Neural cell (in vitro differentiated cells): ENCODE data around the gene NBDY. TPM values are rescaled to one million over a fixed set of nuclear protein-coding genes. Genes with fewer than 3 reads are reported as not detected.

ENCODE experiments used
- H2AFZ ChIP-seq: fragments of 200-600, 300-800 bp; sonication (generic), shearing (Covaris generic); 2 replicates; pipeline ENCODE4 v1.6.0; 2014; ENCODE audit warnings: low read depth, mild to moderate bottlenecking, antibody characterized with exemption, low read length, moderate library complexity
- H3F3A ChIP-seq: fragments of 200-600 bp; shearing (Covaris generic); 2 replicates; pipeline ENCODE4 v1.6.1; 2016; ENCODE audit warnings: mild to moderate bottlenecking, moderate library complexity, mixed read lengths, antibody characterized with exemption, low read length; ENCODE audit not compliant: insufficient read depth, poor library complexity, severe bottlenecking
- H3K27ac ChIP-seq: fragments of 200-600, 300-800 bp; sonication (generic), shearing (Covaris generic); 2 replicates; pipeline ENCODE4 v1.5.1; 2014; ENCODE audit warnings: mild to moderate bottlenecking, low read length, moderate library complexity
- H3K27me3 ChIP-seq: fragments of 300-800, 200-600 bp; sonication (generic), shearing (Covaris generic); 2 replicates; pipeline ENCODE4 v1.6.0; 2014; ENCODE audit warnings: mild to moderate bottlenecking, low read depth, low read length, moderate library complexity; ENCODE audit not compliant: insufficient read depth
- H3K36me3 ChIP-seq: fragments of 300-800, 200-600 bp; sonication (generic), shearing (Covaris generic); 2 replicates; pipeline ENCODE4 v1.5.1; 2014; ENCODE audit warnings: mild to moderate bottlenecking, antibody characterized with exemption, low read length, moderate library complexity; ENCODE audit not compliant: insufficient read depth
- H3K4me2 ChIP-seq: fragments of 300-800, 200-600 bp; sonication (generic), shearing (Covaris generic); 2 replicates; pipeline ENCODE4 v1.6.0; 2014; ENCODE audit warnings: mild to moderate bottlenecking, low read length
- H3K4me3 ChIP-seq: fragments of 300-800, 200-600 bp; sonication (generic), shearing (Covaris generic); 2 replicates; pipeline ENCODE4 v1.5.1; 2014; ENCODE audit warnings: mild to moderate bottlenecking, low read length, moderate library complexity
- H3K79me2 ChIP-seq: fragments of 200-600 bp; shearing (Covaris generic); replicated peaks from 2 replicates; pipeline ENCODE4 v1.6.0; 2014; ENCODE audit warnings: mild to moderate bottlenecking, low read length, moderate library complexity; ENCODE audit not compliant: insufficient read depth
- H3K9ac ChIP-seq: fragments of 300-800, 200-600 bp; sonication (generic), shearing (Covaris generic); 2 replicates; pipeline ENCODE4 v1.6.1; 2016; ENCODE audit warnings: mild to moderate bottlenecking, low read length, mixed read lengths
- H3K9me2 ChIP-seq: fragments of 200-600 bp; shearing (Covaris generic); 2 replicates; pipeline ENCODE4 v1.6.1; 2016; ENCODE audit warnings: mild to moderate bottlenecking, low read length, mixed read lengths; ENCODE audit not compliant: insufficient read depth
- H3K9me3 ChIP-seq: fragments of 200-600, 300-800 bp; sonication (generic), shearing (Covaris generic); 2 replicates; pipeline ENCODE4 v1.6.1; 2016; ENCODE audit warnings: mild to moderate bottlenecking, mixed run types, low read length, moderate library complexity, mixed read lengths
- H4K20me1 ChIP-seq: fragments of 200-600 bp; shearing (Covaris generic); 2 replicates; pipeline ENCODE4 v1.6.1; 2016; ENCODE audit warnings: mild to moderate bottlenecking, mixed run types; ENCODE audit not compliant: insufficient read depth
- EP300 ChIP-seq: fragments of 450-650 bp; conservative IDR thresholded peaks from 2 replicates; pipeline ENCODE4 v1.6.1; 2014; ENCODE audit warnings: antibody characterized with exemption, mild to moderate bottlenecking, moderate library complexity; ENCODE audit not compliant: poor library complexity, severe bottlenecking
- EZH2 ChIP-seq: fragments of 200-600, 300-800 bp; shearing (Covaris generic), sonication (generic); IDR thresholded peaks from 2 replicates; pipeline ENCODE4 v1.6.1; 2014; ENCODE audit warnings: antibody characterized with exemption, low read length, borderline replicate concordance, mild to moderate bottlenecking; ENCODE audit not compliant: insufficient read depth, poor library complexity, severe bottlenecking
- MXI1 ChIP-seq: fragments of 450-650 bp; conservative IDR thresholded peaks from 2 replicates; pipeline ENCODE4 v1.6.1; 2014; ENCODE audit warnings: antibody characterized with exemption, mild to moderate bottlenecking; ENCODE audit not compliant: poor library complexity, severe bottlenecking
- POLR2AphosphoS5 ChIP-seq: IDR thresholded peaks from 2 replicates; pipeline ENCODE4 v1.6.1; 2012
- RAD21 ChIP-seq: fragments of 450-650 bp; conservative IDR thresholded peaks from 2 replicates; pipeline ENCODE4 v1.6.1; 2014; ENCODE audit warnings: antibody characterized with exemption, mild to moderate bottlenecking, moderate library complexity
- SMC3 ChIP-seq: fragments of 450-650 bp; conservative IDR thresholded peaks from 2 replicates; pipeline ENCODE4 v1.6.1; 2014; ENCODE audit warnings: antibody characterized with exemption, mild to moderate bottlenecking, moderate library complexity; ENCODE audit not compliant: poor library complexity
- TAF1 ChIP-seq: IDR thresholded peaks from 2 replicates; pipeline ENCODE4 v1.6.1; 2012; ENCODE audit warnings: low read depth
- polyA plus RNA-seq: library from polyadenylated mRNA; depleted of rRNA; stranded (reverse); fragments of >200 nt; gene quantifications from 2 replicates; pipeline ENCODE4 v1.2.3, GENCODE V29; 2014
- TF ChIP-seq, protein P1 (sequence below): fragments of 450-650 bp; IDR thresholded peaks from 2 replicates; pipeline ENCODE4 v1.5.1; 2014; ENCODE audit warnings: antibody characterized with exemption, mild to moderate bottlenecking, moderate library complexity; ENCODE audit not compliant: poor library complexity, severe bottlenecking
- TF ChIP-seq, protein P2 (sequence below): IDR thresholded peaks from 2 replicates; pipeline ENCODE4 v1.6.1; 2012; ENCODE audit warnings: borderline replicate concordance

NBDY gene
- polyA plus RNA-seq, 1 donor from 2014 or later = 29.7 TPM

DNA sequence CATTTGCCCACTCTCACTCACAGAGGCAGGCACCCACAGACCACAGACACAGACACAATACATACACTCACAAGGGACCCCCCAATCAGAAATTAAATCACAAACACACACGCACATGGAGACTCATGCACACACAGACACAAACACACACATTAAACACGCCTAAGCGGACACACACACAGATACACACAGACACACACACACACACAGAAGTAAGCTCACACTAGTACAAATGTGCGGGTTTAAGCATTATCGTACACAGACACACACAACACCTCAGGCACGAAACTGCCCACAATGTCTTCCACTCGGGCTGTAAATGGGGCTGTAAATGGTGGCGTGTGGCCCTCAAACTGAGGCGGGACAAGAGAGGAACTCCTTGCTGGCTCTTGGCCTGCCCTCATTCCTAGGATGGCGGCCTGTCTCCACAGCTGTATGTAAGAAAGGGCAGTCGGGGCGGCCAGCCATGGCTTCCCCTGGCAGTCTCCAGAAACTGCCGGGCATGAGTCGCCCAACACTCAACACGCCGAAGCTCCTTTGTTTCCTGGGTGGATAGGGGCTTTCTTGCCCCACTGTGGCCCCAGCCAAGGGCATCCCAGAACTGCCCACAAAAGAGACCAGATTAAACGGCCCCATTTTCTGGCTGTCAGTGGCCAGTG, 53.9 kb downstream of the NBDY start:
- Histone ChIP-seq H3K4me3 (no peak overlapping the region), H3K27me3 (no peaks in the 10 kb centered on the region), H3K9me3 (no peaks in the 10 kb centered on the region), H3F3A (no peaks in the 10 kb centered on the region), H3K9ac (no peak overlapping the region), H3K27ac (no peak overlapping the region), H3K9me2 (no peaks in the 10 kb centered on the region), H3K79me2 (no peaks in the 10 kb centered on the region), H3K4me2 (no peak overlapping the region), H2AFZ (no peak overlapping the region), H3K36me3 (no peaks in the 10 kb centered on the region), H4K20me1 (no peaks in the 10 kb centered on the region)
- no peak for TF ChIP-seq TAF1
- no peak for TF ChIP-seq SMC3
- TF ChIP-seq RAD21 = no peak

DNA sequence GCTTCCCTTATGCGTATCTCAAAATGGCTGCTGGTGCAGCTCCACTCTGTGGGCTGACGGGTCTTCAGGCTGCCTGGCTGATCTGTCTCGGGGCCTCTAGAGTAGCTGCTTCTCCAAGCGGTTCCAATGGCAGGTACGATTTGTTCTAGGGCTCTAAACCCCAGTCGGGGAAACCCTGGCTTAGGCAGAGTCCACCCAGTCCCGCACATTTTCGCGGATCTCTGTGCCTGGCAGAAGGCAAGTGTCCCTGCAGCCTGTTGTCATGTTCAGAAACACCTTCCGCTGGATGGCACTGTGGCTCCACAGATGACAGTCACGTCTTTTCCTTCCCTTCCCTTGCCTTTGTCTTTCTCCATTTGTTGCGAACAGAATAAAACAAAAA, 54.4 kb downstream of the NBDY start:
- no peak overlapping the region for H2AFZ ChIP-seq
- H3K9me3 ChIP-seq = no peaks in the 10 kb centered on the region
- H3K36me3 ChIP-seq = no peaks in the 10 kb centered on the region
- H3K79me2 ChIP-seq = no peaks in the 10 kb centered on the region
- no peak overlapping the region for H3K9ac ChIP-seq
- H3K27me3 ChIP-seq = no peaks in the 10 kb centered on the region
- H3K27ac ChIP-seq = no peak overlapping the region
- no peaks in the 10 kb centered on the region for H4K20me1 ChIP-seq
- H3K4me3 ChIP-seq = no peak overlapping the region
- no peak overlapping the region for H3K4me2 ChIP-seq
- H3F3A ChIP-seq = no peaks in the 10 kb centered on the region
- TF ChIP-seq MXI1 (no peak), EP300 (no peak), RAD21 (no peak), POLR2AphosphoS5 (no peak), TAF1 (no peak), SMC3 (no peak), EZH2 (no peak)
- TF ChIP-seq, protein P1, sequence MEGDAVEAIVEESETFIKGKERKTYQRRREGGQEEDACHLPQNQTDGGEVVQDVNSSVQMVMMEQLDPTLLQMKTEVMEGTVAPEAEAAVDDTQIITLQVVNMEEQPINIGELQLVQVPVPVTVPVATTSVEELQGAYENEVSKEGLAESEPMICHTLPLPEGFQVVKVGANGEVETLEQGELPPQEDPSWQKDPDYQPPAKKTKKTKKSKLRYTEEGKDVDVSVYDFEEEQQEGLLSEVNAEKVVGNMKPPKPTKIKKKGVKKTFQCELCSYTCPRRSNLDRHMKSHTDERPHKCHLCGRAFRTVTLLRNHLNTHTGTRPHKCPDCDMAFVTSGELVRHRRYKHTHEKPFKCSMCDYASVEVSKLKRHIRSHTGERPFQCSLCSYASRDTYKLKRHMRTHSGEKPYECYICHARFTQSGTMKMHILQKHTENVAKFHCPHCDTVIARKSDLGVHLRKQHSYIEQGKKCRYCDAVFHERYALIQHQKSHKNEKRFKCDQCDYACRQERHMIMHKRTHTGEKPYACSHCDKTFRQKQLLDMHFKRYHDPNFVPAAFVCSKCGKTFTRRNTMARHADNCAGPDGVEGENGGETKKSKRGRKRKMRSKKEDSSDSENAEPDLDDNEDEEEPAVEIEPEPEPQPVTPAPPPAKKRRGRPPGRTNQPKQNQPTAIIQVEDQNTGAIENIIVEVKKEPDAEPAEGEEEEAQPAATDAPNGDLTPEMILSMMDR = no peak
- TF ChIP-seq, protein P2, sequence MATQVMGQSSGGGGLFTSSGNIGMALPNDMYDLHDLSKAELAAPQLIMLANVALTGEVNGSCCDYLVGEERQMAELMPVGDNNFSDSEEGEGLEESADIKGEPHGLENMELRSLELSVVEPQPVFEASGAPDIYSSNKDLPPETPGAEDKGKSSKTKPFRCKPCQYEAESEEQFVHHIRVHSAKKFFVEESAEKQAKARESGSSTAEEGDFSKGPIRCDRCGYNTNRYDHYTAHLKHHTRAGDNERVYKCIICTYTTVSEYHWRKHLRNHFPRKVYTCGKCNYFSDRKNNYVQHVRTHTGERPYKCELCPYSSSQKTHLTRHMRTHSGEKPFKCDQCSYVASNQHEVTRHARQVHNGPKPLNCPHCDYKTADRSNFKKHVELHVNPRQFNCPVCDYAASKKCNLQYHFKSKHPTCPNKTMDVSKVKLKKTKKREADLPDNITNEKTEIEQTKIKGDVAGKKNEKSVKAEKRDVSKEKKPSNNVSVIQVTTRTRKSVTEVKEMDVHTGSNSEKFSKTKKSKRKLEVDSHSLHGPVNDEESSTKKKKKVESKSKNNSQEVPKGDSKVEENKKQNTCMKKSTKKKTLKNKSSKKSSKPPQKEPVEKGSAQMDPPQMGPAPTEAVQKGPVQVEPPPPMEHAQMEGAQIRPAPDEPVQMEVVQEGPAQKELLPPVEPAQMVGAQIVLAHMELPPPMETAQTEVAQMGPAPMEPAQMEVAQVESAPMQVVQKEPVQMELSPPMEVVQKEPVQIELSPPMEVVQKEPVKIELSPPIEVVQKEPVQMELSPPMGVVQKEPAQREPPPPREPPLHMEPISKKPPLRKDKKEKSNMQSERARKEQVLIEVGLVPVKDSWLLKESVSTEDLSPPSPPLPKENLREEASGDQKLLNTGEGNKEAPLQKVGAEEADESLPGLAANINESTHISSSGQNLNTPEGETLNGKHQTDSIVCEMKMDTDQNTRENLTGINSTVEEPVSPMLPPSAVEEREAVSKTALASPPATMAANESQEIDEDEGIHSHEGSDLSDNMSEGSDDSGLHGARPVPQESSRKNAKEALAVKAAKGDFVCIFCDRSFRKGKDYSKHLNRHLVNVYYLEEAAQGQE = no peak
- H3K9me2 ChIP-seq = no peaks in the 10 kb centered on the region
